GM10266 (cell line): ENCODE data around the gene PCDHGB5.
"Not testable (repeated sequence)": the region's sequence is repeated elsewhere in the genome, so short reads cannot be mapped to it uniquely, and the experiment has no call there.

Experiments used
- DNase-seq: peaks from one replicate; pipeline ENCODE4 v3.0.0; 2012; ENCODE audit errors: extremely low spot score
- TF ChIP-seq, protein P1 (sequence below): IDR thresholded peaks from 2 replicates; pipeline ENCODE4 v1.5.1; 2012; ENCODE audit warnings: mild to moderate bottlenecking, low read depth; ENCODE audit not compliant: control insufficient read depth, insufficient read depth; ENCODE audit errors: missing control alignments

Gene PCDHGB5

DNA sequence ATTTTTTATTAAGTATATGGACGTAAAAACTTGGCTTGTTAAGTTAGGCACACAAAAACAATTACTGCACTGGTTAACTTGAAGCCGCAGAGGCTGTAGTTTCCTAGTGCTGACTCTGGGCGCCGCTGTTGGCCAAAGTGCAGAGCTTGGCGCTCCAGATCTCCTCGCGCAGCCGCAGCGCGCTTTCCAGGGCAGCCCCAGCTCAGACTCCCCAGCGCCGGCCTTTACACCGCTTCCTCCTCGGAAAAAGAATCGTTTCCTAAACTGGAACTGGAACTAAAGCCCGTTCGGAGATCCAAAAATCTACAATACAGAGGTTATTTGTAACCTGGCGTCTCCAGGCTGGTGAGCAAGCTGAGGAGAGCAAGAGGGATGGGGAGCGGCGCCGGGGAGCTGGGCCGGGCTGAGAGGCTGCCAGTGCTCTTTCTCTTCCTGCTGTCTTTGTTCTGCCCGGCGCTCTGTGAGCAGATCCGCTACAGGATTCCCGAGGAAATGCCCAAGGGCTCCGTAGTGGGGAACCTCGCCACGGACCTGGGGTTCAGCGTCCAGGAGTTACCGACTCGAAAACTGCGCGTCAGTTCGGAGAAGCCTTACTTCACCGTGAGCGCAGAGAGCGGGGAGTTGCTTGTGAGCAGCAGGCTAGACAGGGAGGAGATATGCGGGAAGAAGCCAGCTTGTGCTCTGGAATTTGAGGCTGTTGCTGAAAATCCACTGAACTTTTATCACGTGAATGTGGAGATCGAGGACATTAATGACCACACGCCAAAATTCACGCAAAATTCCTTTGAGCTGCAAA is at the start of gene PCDHGB5:
Gene PCDHGB5, plus strand, starts transcription at position 192 of the 796 bp plus-strand sequence. Its CDS starts 181 bp downstream, at position 373.
- not testable (repeated sequence) for DNase-seq
- TF ChIP-seq, protein P1, sequence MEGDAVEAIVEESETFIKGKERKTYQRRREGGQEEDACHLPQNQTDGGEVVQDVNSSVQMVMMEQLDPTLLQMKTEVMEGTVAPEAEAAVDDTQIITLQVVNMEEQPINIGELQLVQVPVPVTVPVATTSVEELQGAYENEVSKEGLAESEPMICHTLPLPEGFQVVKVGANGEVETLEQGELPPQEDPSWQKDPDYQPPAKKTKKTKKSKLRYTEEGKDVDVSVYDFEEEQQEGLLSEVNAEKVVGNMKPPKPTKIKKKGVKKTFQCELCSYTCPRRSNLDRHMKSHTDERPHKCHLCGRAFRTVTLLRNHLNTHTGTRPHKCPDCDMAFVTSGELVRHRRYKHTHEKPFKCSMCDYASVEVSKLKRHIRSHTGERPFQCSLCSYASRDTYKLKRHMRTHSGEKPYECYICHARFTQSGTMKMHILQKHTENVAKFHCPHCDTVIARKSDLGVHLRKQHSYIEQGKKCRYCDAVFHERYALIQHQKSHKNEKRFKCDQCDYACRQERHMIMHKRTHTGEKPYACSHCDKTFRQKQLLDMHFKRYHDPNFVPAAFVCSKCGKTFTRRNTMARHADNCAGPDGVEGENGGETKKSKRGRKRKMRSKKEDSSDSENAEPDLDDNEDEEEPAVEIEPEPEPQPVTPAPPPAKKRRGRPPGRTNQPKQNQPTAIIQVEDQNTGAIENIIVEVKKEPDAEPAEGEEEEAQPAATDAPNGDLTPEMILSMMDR: peak; percentile 33

DNA sequence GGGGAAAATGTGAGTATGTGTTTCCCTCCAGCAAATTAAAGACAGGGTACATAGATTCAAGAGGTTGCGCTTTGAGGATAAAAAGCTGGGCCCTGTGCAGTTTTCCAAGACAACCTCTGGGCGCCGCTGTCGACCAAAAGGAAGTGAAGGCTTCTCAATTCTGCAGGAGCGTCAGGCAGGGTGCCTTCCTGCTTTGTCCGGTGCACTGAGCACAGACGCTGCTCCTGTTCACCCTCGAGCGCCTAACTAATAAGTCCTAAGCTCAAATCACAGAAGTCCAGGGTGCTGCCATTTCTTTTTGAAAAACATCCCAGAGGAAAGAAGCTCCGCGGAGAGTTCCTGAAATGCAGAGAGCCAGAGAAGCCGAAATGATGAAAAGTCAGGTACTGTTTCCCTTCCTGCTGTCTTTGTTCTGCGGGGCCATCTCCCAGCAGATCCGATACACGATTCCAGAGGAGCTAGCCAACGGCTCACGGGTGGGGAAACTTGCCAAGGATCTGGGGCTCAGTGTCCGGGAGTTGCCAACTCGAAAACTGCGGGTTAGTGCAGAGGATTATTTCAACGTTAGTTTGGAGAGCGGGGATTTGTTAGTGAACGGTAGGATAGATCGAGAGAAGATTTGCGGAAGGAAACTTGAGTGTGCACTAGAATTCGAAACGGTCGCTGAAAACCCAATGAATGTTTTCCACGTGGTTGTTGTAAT is 47.7 kb upstream of the PCDHGB5 start, which contains the start of gene PCDHGB1:
Gene PCDHGB1, plus strand, starts transcription at position 183 of the 703 bp plus-strand sequence. Its CDS starts 162 bp downstream, at position 345.
- TF ChIP-seq, protein P1: peak; percentile 49
- peak; percentile 59 for DNase-seq

DNA sequence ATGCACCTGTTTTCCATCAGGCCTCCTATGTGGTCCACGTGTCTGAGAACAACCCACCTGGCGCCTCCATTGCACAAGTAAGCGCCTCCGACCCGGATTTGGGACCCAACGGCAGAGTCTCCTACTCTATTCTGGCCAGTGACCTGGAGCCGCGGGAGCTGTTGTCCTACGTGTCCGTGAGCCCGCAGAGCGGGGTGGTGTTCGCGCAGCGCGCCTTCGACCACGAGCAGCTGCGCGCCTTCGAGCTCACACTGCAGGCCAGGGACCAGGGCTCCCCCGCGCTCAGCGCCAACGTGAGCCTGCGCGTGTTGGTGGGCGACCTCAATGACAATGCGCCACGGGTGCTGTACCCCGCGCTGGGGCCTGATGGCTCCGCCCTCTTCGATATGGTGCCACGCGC is 46.2 kb upstream of the PCDHGB5 start:
- no peak for DNase-seq
- TF ChIP-seq, protein P1: no peak

DNA sequence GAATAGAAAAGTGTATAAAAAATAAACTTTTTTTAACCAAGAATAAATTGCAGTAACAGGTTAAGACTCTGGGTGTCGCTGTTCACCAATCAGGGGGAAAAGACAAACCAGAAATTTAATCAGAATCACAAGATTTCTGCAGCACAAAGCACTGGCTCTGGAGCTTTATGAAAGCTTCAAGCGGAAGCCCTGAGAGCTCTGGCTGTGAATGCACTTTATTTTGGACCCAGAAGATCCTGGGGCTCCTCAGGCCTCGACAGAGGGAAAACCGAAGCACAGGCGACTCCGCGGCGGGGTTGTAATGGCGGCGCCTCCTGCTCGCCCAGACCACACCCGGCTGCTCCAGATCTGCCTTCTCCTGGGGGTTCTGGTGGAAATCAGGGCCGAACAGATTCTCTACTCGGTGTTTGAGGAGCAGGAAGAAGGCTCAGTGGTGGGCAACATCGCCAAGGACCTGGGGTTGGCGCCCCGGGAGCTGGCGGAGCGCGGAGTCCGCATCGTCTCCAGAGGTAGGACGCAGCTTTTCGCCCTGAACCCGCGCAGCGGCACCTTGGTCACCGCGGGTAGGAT is 42.8 kb upstream of the PCDHGB5 start, which contains the start of gene PCDHGA4:
Gene PCDHGA4, plus strand, starts transcription at position 122 of the 570 bp plus-strand sequence. Its CDS starts 87 bp downstream, at position 209.
- TF ChIP-seq, protein P1: peak; percentile 7
- no peak for DNase-seq

DNA sequence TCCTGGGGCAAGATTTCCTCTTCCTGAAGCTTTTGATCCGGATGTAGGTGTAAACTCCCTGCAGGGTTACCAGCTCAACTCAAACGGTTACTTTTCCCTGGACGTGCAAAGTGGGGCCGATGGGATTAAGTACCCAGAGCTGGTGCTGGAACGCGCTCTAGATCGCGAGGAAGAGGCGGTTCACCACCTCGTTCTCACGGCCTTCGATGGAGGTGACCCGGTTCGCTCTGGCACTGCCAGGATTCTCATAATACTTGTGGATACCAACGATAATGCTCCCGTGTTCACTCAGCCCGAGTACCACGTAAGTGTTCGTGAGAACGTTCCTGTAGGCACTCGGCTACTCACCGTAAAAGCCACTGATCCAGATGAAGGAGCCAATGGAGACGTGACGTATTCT is 42.1 kb upstream of the PCDHGB5 start:
- TF ChIP-seq, protein P1: no peak
- DNase-seq: no peak

DNA sequence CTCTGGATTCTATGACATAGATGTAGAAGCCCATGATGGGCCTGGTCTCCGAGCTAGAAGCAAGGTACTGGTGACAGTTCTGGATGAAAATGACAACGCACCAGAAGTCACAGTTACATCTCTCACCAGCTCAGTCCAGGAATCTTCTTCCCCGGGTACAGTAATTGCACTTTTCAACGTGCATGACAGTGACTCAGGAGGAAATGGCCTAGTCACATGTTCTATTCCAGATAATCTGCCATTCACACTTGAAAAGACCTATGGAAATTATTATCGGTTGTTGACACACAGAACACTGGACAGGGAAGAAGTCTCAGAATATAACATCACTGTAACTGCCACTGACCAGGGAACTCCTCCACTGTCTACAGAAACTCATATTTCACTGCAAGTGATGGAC is 41.6 kb upstream of the PCDHGB5 start:
- TF ChIP-seq, protein P1: no peak
- no peak for DNase-seq
